Activated naive CD4-positive, alpha-beta T cell (primary cell): ENCODE data around the gene ZNF69.
"Not testable (repeated sequence)": the region's sequence is repeated elsewhere in the genome, so short reads cannot be mapped to it uniquely, and the experiment has no call there.

Experiments
- DNase-seq, 4 experiments: peaks; one replicate each; lab custom pipeline; 2025; lab: John Stamatoyannopoulos, UW

Gene ZNF69

DNA sequence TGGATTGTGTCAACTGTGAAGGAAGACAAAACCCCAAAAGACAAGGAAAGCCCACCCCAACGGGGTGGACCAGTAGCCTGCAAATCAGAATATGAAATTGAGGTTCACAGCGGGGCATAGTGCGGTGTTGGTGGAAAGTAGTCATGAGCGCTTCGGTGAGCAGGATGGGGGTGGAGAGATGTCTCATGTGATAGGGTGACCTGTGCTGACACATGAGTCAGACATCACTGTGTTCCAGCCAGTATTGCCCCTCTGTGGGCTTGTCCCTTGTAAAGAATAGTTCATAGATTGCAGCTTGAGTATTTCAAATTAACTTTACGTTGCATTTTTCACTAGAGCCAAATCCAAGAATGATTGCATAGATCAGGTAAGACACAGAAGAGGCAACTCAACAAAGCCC is 7.3 kb downstream of the ZNF69 start:
- no peak for DNase-seq

DNA sequence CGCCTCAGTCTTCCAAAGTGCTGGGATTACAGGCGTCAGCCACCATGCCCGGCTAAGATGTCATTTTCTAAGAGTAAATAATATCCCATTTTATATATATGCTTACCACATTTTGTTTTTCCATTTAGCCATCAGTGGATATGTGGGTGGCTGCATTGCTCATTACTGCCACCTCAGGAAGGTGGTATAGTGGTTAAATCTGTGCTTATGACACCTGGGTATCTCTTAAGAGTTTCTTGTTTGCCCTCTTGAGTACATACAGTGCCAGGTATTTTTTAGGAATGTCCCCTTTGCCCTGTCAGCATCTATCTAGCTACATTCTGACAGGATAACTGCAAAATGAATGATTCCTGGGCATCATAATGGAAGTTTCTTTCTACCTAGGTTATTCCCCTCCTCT is 14.6 kb downstream of the ZNF69 start:
- no peak for DNase-seq

DNA sequence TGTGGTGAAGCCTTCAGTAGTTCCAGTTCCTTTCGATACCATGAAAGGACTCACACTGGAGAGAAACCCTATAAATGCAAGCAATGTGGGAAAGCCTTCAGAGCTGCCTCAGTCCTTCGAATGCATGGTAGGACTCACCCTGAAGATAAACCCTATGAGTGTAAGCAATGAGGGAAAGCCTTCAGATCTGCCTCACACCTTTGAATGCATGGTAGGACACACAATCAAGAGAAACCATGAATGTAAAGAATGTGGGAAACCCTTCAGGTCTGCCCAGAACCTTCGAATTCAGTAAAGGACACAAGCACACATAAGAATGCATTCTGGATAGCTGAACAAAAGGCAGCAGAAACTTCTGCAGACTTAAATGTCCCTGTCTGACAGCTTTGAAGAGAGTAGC is 18.3 kb downstream of the ZNF69 start:
- no peak for DNase-seq

DNA sequence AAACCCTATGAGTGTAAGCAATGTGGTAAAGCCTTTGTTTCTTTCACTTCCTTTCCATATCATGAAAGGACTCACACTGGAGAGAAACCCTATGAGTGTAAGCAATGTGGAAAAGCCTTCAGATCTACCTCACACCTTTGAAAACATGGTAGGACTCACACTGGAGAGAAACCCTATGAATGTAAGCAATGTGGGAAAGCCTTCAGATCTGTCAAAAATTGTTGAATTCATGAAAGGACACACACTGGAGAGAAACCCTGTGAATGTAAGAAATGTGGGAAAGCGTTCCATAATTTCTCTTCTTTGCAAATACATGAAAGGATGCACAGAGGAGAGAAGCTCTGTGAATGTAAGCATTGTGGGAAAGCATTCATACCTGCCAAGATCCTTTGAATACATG is 24.4 kb downstream of the ZNF69 start:
- DNase-seq: not testable (repeated sequence)

DNA sequence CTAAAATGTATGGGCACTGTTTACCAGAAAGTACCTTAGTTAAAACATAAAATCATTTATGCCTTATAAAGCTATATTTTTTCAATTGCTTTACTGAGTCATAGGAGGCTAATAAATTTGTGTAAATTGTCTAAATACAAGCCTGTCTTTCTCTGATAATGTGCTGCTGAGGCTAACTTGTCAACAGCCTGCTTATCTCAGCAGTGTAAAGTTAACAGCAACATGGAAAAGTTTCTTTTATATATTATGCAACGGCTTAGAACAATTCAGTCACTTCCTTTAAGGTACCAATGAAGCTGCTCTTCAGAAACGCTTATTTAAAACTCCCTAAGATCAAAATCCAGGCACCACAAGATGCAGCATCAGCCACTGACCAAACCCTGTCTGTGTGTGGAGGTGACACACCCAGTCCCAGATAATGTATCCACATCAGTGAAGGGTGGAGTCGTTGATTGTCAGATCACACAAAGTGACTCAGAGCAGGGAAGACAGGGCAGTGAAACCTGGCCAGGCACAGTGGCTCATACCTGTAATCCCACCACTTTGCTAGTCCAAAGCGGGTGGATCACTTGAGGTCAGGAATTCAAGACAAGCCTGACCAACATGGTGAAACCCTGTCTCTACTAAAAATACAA is 27.0 kb downstream of the ZNF69 start:
- not testable (repeated sequence) for DNase-seq

DNA sequence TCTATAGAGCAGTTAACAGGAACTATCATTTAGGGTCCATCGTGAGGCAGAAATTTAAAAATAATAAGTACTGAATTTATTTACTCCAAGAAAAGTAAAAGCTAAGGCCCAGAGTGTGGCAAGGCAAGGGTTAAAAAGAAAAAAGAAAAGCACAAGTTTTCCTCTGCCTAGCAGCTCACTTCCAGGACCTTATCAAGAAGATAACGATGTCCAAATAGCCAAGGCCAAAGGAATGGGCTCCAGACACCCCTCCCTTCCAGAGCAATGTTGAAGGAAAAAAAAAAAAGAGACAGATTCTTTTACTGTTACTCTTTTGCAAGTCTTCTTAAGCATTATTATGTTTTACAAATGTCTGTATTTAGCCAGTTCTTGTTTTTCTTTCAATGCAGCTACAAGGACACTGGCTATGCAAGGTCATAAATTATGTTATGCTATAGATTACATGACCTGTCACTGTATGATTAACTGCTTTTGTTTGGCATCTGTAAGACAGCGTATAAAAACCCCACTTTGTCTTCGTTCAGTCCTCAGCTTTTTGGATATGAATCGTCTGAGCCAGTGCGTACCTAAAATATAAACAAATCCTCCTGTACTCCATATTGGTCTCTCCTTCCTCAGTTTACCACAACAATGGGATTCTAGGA is 34.4 kb downstream of the ZNF69 start:
- DNase-seq: no peak

DNA sequence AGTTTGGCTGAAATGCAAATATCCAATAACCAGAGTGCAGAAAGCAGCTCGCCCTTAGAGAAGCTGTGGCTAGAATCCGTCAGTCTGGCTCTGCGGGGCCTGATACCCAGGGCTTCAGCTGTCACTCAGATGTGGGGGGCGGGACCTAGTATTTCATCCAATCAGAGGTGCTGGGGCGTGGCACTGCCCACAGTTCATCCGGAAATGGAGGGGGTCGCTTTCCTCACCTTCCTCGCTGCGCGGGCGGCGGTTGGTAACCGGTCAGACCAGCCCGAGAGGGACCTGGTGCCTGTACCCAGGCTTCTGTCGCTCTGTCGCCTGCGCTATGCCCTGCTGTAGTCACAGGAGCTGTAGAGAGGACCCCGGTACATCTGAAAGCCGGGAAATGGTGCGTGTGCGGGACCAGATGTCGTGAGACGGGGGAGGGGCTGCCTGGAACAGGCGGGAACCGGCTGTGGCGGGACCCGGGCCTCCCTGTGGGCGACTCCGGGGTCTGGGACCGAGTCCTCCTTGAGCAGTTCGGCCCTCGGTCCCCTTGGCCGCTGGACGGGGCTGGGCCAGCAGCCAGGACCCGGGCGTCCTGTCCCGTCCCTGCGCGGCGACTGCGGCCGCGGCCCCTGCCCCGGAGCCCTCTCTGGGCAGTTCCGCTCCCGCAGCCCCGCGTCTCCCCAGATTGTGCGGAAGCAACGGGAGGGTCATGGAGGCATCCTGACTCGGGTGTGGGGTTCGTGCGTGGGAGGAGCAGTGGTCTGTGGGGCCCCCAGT is 37.5 kb downstream of the ZNF69 start, which contains the start of gene ZNF700:
Gene ZNF700 (plus strand): TSS at position 222 of the 765 bp plus-strand sequence. CDS start 104 bp downstream, at position 326.
- peak; percentile 59 to 84 (median 80) for DNase-seq

DNA sequence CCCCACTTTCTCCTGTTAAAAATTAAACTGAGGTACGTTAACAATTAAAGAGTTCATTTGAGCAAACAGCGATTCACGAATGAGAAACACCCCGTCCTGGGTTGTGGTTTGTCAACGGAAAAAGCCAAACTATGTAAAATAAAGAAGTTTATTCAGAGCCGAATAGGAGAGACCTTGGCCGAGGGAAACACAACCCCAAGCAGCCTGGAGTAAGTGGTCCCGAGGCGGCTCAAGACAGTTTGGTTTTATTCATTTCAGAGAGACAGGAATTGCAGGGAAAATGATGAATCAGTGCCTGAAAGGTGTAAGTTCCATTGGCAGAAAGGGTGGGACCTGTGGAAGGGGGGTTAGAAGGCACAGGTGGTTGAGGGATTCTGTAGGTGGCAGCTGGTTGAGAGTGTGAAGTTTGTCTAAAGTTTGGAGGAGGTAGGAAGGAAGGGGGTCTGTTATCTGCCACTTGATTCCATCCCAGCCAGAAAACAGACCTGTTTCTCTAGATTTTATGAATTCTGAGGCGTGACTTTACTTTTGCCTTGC is 38.1 kb downstream of the ZNF69 start:
- not testable (repeated sequence) for DNase-seq

DNA sequence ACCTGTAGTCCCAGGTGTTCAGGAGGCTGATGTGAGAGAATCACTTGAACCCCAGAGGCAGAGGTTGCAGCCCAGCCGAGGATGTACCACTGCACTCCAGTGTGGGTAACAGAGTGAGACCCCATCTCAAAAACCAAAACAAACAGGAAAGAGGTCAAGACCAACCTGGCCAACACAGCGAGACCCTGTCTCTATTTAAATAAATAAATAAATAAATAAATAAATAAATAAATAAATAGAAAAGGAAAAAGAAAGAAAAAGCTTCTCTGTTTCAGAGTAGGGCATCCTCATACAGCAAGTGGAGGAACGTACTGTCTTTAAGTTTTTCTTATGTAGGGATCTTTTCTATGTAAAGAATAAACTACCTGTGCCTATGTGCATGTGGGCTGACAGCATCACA is 39.6 kb downstream of the ZNF69 start:
- no peak for DNase-seq

DNA sequence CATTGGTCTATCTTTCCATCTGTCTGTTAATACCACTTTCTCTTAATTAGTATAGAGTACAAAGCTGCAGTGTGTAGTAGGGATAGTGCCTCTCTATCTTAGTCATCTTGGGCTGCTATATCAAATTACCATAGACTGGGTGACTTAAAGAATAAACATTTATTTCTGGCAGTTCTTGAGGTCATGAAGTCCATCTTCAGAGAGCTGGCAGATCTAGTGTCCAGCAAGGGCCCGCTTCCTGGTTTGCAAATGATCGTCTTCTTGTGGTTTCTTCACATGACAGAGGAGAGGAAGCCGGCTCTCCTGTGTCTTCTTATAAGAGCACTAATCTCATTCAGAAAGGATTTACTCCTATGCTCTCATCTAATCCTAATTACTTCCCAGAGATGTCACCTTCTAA is 43.5 kb downstream of the ZNF69 start:
- DNase-seq: no peak

DNA sequence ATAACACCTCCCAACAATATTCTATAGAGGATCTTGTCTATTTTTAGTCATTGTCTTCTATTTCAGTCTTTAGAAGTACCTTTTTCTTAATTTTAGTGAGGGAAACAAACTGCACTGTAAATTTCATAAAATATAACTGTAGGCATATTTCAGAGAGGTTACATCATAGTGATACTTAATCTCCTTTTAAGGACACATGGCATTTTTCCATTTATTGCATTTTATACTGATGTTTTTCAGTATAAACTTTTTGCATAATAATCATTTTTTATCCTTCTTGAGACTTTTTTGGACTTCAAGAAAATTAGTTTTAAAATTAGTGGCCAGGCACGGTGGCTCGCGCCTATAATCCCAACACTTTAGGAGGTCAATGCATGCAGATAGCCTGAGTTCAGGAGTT is 43.9 kb downstream of the ZNF69 start:
- DNase-seq: no peak

DNA sequence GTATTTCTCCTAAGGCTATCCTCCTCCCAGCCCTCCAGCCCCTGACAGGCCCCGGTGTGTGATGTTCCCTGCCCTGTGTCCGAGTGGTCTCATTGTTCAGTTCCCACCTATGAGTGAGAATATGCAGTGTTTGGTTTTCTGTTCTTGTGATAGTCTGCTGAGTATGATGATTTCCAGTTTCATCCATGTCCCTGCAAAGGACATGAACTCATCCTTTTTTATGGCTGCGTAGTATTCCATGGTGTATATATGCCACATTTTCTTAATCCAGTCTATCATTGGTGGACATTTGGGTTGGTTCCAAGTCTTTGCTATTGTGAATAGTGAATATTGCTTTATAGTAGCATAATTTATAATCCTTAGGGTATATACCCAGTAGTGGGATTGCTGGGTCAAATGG is 48.2 kb downstream of the ZNF69 start:
- DNase-seq: not testable (repeated sequence)

DNA sequence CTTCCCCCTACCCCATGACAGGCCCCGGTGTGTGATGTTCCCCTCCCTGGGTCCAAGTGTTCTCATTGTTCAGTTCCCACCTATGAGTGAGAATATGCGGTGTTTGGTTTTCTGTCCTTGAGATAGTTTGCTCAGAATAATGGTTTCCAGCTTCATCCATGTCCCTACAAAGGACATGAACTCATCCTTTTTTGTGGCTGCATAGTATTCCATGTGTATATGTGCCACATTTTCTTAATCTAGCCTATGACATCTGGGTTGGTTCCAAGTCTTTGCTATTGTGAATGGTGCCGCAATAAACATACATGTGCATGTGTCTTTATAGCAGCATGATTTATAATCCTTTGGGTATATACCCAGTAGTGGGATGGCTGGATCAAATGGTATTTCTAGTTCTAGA is 50.8 kb downstream of the ZNF69 start:
- not testable (repeated sequence) for DNase-seq

DNA sequence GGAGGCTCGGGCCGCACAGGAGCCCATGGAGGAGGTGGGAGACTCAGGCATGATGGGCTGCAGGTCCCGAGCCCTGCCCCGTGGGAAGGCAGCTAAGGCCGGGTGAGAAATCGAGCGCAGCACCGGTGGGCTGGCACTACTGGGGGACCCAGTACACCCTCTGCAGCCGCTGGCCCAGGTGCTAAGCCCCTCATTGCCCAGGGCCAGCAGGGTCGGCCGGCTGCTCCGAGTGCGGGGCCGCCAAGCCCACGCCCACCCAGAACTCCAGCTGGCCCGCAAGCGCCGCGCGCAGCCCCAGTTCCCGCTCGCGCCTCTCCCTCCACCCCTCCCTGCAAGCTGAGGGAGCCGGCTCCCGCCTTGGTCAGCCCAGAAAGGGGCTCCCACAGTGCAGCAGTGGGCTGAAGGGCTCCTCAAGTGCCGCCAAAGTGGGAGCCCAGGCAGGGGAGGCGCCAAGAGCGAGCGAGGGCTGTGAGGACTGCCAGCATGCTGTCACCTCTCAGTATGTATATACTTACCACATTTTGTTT is 53.8 kb downstream of the ZNF69 start:
- not testable (repeated sequence) for DNase-seq

DNA sequence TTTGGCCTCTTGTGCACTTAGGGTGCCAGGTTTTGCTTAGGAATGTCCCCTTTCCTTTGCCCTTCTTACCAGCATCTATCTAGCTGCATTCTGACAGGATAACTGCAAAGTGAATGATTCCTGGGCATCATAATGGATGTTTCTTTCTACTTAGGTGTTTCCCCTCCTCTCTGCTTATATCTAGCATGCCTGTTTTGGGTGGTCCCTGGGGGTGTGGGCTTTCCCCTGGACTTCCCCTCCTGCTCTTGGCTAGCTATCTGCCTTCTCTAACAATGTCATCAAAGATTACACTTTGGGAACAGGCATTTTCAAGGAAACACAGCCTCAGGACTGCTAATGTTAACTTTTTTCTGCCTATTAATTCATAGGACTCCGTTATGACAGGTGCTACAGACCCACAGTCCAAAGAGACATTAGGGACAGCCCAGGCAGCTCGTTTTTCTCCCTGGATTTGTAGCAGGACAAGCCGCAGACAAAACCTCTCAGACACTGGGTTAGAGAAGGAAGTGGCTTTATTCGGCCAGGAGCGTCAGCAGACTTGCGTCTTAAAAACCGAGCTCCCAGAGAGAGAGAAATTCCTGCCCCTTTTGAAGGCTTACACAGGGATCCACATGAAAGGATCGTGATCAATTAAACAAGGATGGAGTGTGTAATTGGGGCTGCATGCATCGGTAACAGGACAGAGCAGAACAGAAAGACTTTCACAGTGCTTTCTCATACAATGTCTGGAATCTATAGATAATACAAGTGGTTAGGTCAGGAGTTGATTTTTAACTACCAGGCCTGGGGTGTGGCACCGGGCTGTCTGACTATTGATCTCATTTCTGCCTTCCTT is 54.6 kb downstream of the ZNF69 start:
- DNase-seq: no peak

DNA sequence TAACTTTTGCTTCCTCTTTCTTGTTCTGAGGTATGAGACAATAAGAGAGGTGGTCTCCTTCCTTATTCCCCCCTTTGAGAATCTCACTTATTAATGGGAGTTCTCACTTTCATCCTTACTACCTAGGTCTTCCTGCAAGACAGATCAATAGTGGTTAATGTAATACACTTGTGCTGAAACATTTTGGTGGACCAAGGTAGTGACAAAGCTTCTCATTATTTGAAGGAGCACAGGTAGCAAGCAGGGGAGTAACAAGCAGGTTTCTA is 55.2 kb downstream of the ZNF69 start:
- no peak for DNase-seq

DNA sequence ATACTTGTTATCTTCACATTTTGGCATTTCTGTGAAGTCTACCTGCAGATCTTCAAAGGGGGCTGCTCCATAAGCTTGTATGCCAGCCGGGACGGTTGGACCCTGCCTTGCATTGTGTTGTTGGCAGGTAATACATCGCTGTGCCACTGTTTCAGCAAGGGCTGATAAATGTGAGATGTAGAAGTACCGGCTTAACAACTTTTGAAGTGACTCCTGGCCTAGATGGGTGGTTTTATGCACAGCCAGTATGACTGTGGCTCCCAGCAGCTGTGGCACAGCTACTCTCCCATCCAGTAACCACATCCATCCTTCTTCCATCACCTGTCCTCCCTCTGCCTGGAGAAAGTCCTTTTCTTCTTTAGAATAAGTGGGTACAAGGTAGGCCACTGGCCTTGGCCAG is 57.1 kb downstream of the ZNF69 start:
- no peak for DNase-seq

DNA sequence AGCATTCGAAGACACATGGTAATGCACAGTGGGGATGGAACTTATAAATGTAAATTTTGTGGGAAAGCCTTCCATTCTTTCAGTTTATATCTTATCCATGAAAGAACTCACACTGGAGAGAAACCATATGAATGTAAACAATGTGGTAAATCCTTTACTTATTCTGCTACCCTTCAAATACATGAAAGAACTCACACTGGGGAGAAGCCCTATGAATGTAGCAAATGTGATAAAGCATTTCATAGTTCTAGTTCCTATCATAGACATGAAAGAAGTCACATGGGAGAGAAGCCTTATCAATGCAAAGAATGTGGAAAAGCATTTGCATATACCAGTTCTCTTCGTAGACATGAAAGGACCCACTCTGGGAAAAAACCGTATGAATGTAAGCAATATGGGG is 61.1 kb downstream of the ZNF69 start:
- DNase-seq: no peak

DNA sequence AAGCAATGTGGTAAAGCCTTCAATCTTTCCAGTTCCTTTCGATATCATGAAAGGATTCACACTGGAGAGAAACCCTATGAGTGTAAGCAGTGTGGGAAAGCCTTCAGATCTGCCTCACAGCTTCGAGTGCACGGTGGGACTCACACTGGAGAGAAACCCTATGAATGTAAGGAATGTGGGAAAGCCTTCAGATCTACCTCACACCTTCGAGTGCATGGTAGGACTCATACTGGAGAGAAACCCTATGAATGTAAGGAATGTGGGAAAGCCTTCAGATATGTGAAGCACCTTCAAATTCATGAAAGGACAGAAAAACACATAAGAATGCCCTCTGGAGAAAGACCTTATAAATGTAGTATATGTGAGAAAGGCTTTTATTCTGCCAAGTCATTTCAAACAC is 61.6 kb downstream of the ZNF69 start:
- no peak for DNase-seq

DNA sequence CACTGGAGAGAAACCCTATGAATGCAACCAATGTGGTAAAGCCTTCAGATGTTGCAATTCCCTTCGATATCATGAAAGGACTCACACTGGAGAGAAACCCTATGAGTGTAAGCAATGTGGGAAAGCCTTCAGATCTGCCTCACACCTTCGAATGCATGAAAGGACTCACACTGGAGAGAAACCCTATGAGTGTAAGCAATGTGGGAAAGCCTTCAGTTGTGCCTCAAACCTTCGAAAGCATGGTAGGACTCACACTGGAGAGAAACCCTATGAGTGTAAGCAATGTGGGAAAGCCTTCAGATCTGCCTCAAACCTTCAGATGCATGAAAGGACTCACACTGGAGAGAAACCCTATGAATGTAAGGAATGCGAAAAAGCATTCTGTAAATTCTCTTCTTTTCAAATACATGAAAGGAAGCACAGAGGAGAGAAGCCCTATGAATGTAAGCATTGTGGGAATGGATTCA is 62.1 kb downstream of the ZNF69 start:
- not testable (repeated sequence) for DNase-seq

DNA sequence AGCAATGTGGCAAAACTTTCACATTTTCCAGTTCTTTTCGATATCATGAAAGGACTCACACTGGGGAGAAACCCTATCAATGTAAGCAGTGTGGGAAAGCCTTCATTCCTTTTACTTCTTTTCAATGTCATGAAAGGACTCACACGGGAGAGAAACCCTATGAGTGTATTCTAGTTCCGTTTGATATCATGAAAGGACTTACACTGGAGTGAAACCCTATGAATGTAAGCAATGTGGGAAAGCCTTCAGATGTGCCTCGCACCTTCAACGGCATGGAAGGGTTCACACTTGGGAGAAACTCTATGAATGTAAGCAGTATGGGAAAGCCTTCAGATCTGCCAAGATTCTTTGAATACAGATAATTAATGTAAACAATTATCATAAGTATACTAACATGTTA is 62.7 kb downstream of the ZNF69 start:
- no peak for DNase-seq
